DMS 273 treated with DMSO at 0.1 percent for 48 hours (cell line): ENCODE data around the gene CHRM4.

Source experiments
- DNase-seq: peaks from one replicate; lab custom pipeline; 2025; lab: John Stamatoyannopoulos, UW

CHRM4 gene

DNA sequence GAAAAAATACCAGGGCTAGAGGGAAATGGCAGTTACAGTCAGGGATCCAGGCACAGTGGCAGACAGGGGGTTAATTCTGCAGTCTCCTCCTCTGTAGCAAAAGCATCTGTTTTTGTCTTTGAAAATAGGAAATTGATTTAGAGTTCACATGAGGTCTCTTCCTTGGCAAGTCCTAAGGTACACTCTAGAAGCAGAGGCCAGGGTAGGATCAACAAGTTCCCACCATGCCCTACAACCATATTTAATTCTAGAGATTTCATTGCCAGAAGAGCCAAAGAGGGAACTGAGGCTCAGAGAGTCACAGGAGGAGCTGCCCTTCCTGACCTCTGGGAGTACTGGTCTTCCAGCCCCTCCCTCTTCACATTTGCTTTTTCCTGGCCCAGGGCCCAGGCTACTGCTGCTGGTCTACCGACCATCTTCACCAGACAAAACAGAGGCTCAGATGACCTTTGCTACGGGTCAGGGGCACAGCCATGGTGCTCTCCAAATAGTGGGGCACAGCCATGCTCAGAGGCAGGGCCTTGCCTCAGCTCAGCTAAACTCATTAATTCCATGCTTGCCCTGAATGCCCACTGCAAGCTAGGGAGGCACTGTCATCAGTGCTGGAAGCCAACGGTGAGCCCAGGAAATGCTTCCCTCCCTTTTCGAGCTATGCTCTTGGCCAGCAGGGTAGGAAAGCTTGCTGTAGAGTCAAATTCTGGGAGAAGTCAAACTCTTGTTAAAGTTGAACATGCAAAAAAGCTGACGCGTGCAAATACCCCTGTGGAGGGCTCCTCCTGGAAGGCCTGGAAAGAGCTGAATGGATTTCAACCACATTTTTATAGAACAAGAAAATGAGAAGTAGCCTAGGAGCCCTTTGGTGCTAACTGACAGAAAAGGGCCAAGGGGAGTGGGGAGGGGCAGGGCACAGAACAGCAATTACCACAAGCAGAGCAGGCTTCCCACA is 11.7 kb upstream of the CHRM4 start:
- DNase-seq, result no peak

DNA sequence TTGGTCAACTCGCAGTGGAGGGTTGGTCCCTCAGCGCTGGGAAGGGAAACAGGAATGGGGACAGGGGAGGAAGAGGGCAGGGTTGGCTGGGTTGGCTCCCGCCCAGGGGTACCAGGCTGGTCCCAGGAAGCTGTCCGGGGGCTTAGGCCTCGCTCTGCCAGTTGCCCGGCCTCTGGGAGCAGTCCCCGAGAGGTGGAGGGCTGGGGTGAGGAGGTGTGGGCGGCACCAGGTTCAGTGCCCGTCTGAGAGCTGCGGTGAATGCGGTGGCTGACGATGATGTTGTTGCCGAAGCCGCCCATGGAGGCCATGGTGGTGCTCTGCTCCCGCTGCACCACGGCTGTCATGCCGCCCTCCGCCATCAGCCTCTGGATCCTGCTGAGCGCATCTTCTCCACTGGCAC is 6.0 kb upstream of the CHRM4 start:
- DNase-seq, result no peak

- DNase-seq, result no peak
These were observed 2.2 kb upstream of the CHRM4 start for GRCh38 chr11:46393759-46394158.

GRCh38 chr11:46393231-46393616 is 1.6 kb upstream of the CHRM4 start:
- DNase-seq, result no peak

DNA sequence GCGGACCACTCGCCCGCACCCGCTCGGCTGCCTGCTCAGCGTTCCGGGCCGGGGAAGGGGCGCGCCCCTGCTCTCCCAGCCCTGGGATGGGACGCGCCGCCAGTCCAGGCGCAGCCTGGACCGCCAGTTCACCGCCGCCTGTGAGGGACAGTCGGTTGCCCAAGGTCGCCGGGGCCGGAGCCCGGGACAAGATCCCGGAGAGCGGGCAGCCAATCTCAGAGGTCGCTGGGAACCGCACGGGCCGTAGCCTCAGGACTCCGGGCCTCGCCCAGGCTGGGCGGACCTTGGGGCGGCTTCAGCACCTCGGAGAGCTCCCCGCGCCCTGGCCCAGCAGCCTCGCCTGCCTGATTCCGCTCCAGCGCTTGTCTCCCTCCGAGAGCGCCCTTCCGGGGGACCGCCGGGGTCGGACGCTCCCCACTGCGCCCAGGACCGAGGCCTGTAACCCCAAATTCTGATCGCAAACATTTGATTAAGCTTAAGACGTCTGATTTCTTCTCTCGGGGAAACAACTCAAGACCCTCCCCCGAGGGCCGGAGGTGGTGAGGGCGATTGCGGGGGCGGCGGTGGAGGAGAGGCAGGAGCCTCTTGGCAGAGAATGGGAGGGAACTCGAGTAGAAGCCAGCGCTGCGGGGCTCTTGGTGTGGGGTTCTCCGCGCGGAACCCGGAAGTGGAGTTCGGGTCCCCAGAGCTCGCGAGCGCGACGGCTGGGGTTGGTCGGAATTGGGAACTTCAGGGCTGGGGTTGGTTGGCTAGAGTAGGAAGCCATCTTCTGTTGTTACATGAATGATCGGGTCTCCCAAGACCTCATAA is 1.1 kb upstream of the CHRM4 start:
- DNase-seq, result no peak

DNA sequence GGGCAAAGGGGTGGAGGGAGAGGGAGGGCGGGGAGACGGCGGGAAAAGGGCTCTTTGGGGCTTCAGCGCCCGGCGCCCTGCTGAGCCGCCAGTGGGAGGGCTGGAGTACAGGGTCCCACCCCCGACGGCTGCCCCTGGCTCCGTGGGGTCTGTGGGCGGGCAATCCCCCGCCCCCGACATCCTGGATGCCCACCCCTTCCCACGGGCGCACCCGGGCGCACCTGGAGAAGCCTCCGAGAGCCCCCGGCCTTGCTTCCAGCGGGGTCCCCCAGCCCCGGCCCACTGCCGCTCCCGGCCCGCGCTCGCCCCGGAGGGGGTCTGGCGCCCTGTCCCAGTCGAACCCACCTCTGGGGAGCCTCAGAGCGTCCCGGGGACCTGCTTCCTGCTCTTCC is 394 bp downstream of the CHRM4 start:
- no peak for DNase-seq

DNA sequence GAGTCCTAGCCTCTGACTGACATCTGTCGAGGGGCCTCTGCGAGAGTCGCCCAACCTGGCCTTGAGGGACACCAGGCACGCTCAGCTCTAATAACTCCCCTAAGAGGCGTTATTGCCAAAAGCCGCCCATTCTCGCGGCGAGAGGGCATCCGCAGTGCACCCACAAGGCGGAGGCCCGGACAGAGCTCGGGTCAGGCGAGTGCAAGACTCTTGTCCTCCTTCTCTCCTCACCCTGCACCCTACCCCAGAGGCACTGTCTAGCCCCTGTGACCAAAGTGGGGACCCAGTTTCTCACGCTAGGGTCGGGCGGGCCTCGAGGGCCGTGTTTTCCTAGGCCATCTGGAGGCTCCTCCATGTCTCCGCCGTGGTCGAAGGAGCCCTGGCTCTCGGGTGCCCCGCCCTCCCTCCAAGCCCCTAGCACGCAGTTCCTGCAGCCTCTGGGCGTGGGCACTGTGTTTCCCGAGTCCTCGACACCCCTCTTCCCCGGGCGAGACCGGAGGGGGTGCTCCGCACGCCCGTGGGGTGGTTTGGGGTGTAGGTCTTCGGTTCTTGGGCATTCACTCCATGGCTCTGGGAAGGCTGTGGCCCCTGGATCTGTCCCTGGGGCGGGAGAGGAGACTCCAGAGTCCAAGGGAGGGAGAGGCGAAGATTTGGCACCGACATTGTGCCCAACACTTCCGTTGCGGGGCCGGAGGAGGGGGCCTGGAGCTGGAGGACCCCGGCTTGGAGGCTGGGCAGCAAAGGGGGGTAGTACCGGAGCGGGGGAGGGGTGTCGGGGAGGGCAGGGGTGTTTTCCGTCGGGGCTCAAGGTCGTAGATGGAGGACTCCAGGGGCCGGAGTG is 1.0 kb downstream of the CHRM4 start:
- DNase-seq, result no peak

GRCh38 chr11:46389450-46390330 is 1.9 kb downstream of the CHRM4 start:
- peak; percentile 11 for DNase-seq

- no peak for DNase-seq
These were observed 2.7 kb downstream of the CHRM4 start for GRCh38 chr11:46388619-46389449.

DNA sequence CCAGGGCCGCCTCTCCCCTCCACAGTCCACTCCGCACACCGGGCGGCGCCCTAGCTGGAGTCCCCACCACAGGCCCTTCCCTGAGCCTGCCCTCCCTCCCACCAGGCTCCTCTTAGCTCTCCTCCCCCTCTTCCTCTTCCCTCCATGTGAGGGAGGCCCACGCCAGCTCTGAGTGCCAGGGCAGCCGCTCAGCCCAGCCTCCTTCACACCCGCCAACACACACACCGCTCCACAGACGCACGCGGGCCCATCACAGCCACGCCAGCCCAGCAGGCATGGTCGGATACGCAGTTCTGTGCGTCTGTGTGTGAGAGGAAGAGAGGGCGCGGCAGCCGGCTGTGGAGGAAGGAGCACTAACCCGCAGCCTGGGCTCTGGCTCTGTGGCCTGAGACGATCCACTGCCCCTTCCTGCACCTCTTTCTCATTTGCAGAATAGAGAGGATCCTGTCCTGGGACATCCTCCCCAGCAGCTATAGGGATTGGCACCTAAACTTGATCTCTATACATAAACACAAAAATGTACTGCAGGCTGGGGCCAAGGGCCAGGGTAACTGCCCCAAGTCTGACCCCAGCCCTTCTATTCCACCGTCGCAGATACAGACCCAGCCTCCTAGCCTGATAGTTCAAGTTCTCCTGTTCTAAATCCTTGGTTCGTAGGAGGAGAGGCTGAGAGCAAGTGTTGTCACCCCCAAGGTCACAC is 3.5 kb downstream of the CHRM4 start:
- DNase-seq, result no peak

GRCh38 chr11:46387456-46387855 is 4.1 kb downstream of the CHRM4 start:
- no peak for DNase-seq

DNA sequence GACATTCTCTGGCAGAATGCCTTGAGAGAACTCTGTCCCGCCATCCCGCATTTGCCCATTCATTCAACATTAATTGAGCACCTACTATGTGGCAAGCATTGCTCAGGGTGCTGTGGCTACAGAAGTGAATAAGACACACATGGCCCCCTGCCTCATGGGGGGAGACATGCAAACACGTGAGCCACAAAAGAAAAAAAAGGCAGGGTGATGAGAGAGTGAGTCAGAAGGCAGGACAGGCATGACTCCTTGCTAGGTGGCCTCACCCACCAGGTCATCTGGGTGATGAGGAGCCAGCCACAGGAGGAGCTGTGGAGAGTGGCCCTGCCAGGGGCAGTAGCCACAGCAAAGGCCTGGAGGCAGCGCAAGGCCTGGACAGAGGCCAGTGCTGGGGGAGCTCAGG is 4.9 kb downstream of the CHRM4 start:
- DNase-seq, result no peak

DNA sequence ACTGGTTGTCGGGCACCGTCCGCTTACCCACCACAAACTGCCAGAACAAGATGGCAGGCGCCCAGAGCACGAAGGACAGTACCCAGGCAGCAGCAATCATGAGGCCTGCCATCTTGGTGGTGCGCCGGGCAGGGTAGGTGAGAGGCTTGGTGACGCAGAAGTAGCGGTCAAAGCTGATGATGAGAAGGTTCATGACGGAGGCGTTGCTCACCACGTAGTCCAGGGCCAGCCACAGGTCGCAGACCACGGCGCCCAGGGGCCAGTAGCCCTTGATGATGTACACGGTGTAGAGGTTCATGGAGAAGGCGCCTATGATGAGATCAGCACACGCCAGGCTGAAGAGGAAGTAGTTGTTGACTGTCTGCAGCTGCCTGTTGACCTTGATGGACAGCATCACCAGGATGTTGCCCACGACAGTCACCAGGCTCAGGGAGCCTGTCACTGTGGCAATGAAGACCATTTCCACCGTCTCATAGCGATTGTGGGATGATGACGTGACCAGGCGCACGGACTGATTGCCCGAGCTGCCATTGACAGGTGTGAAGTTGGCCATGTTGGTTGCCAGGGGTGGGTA is 5.5 kb downstream of the CHRM4 start:
- DNase-seq, result no peak

DNA sequence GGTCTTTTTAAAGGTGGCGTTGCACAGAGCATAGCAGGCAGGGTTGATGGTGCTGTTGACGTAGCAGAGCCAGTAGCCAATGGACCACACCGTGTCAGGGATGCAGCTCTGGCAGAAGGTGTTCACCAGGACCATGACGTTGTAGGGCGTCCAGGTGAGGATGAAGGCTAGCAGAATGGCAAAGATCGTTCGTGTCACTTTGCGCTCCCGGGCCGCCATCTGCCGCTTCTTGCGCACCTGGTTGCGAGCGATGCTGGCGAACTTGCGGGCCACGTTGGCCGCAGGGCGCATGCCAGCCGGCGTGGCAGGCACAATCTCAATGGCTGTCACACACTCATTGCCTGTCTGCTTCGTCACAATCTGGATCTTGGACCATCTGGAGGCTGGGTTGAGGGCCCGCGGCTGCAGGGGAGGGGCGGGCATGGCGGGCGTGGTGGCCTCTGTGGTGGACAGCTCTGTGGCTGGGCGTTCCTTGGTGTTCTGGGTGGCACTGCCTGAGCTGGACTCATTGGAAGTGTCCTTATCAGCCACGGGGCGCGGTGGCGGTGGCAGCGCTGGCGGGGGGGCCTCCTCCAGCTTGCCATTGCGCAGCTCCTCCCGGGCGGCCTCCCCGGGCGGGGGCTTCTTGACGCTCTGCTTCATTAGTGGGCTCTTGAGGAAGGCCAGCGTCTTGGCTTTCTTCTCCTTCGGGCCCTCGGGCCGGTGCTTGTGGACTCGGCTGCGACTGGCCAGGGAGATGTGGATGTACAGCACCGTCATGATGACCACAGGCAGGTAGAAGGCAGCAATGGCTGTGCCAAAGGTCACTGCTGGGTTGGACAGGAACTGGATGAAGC is 6.2 kb downstream of the CHRM4 start:
- no peak for DNase-seq

DNA sequence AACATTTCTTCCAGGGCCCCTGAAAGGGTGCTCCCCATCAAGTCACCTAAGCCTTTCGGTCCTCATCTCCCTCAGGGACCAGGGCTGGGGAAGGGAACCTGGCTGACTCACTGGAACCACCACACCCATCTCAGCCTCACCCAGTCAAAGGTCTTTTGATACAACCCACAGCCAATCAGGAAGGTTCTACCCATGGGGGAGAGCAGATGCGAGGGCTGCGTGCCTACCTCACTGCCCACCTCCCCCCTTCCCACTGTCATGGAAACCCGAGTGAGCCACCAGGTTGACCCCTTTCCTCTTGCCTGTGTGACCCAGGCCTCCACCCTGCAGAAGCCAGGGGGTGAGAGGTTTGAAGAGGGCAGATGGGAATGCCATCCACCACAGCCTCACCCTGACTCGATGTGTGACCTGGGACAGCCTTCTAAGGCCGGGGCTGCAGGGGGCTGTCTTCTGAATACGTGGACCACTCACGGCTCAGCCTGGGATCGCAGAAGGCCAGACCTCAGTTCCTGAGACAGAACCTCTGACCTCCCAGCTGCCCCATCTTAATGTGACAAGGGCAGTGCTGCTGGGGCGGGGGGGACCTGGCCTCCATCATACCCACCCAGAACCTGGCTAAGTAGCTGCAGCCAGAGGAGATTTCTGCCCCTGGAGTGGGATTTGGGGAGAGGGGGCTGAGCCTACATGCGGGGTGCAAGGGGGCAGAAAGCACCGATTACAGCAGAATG is 7.4 kb downstream of the CHRM4 start:
- DNase-seq, result no peak

DNA sequence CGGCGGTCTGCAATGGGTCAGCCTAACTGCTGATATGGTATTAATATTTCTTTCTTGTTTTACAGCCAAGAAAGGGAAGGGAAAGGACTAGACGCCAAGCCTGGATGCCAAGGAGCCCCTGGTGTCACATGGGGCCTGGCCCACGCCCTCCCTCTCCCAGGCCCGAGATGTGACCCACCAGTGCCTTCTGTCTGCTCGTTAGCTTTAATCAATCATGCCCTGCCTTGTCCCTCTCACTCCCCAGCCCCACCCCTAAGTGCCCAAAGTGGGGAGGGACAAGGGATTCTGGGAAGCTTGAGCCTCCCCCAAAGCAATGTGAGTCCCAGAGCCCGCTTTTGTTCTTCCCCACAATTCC is 8.2 kb downstream of the CHRM4 start:
- DNase-seq, result no peak

DNA sequence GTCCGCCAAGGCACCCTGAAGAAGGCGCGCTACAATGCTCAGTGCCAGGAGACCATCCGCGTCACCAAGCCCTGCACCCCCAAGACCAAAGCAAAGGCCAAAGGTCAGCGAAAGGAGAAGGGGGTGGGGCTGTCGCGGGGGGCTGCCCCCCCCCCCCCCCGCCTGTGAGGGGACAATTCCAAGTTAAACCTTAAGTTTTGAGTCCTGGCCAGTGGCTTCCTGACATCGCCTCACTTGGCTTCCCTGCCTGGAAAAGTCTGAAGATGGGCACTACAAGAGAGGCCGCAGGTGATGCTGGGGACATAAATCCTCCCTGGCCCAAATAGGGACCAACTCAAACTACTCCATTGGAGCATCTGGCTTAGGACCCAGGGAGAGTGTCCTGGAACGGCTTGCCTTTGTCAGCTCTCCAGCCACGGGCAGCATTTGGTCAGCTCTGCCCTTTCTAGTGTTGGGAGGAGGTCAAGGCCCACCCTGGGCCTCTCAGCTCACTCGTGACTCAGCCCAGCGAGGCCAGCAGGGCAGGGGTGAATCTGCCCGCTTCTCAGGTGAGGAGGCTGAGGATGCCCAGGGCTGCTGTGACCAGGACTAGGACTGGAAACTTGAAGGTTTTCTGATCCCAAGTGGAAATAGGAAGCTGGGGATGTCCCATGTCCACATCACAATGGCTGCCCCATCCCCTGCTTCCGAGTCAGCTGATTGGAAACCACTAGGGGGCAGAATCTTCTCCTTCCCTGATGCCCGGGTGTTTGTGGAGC is 8.8 kb downstream of the CHRM4 start:
- peak; percentile 9 for DNase-seq
